GM19397 (cell line): ENCODE data around the gene ANKRD39.
A peak's percentile ranks its signal among the peaks of the same experiment; 100 is the strongest.
"Not testable (repeated sequence)": the region's sequence is repeated elsewhere in the genome, so short reads cannot be mapped to it uniquely, and the experiment has no call there.

Experiments used
- ATAC-seq: cut with Tn5 transposase; IDR thresholded peaks from one replicate; pipeline ENCODE4 v1.9.1; 2021; ENCODE audit warnings: mild to moderate bottlenecking, moderate library complexity; ENCODE audit not compliant: unreplicated experiment

The ANKRD39 gene

DNA sequence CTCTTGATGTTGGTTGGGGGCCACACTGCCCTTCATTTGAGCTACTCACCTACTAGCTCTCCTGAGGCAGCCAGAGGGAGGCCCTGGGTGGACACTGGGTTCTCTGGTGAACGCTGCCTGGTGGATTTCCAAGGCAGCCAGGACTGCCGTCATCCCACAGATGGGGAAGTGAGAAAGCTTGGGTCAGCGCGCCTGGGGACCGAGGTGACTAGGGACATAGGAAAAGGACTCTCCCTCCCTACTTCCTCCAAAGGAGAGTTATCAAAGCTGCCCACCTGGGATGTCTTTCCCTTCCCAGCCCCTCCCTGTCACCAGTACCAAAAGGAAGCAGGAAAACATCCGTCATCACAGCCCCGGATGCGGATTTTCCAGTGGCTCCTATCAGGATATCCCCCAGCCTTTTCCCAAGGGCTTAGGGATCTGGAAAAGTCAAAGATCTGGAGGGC is 15.9 kb upstream of the ANKRD39 start:
- ATAC-seq = no peak

DNA sequence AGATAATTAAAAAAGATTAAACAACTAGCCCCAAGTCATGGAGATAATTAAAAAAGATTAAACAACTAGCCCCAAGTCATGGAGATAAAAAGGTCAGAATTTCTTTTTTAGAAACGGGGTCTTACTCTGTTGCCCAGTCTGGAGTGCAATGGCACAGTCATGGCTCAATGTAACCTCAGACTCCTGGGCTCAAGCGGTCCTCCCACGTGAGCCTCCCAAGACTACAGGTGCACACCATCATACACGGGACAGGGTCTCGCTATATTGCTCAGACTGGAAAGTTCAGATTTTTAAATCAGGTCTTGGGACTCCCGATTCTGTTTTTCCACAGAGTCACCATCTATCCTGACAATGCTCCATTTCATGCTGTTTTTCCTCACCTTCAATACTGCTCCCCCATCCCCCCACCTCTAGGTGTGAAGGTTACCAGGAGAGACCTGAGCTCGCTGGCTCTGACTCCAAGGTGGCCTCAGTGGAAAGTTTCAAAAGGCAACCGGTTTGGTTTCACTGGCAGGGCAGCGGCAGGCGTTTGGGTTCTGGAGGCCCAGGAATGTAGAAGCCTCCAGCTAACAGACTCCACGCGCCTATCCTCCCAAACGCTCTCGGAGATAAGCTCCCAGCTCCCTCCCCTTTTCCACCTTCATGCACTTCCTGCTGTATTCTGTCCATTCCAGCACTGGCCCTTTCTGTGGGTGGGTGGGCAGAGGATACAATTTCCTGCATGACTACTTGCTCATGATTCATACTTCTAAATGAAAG is 15.0 kb upstream of the ANKRD39 start:
- ATAC-seq = no peak

DNA sequence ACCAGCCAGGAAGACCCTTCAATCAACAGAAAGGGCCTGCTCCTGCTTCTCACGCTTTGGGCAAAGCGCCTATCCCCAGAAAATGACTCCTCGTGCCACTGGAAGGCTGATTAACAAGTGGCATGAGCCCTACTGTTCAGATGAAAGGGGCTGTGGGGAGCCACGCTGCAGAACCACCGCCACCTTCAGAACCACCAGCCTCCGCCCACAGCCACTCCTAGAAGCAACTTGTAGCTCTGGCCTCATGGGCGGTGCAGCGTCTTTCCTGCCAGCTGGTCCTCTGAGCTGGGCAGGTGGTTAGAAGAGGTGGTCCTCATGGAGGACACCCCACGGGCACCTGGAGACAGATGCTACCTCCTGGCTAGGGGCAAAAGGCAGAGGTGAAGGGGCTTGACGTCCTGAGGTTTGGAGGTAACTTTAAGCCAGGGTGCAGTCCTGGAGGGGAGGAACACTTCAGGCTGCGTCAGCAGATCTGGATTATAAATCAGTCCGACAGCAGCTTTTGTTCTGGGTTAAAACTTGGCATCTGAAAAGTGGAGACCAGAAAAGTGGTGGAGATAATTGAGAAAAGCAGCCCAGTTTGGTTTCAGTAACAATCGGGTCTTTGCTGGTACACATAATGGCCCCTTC is 12.9 kb upstream of the ANKRD39 start:
- ATAC-seq = no peak

DNA sequence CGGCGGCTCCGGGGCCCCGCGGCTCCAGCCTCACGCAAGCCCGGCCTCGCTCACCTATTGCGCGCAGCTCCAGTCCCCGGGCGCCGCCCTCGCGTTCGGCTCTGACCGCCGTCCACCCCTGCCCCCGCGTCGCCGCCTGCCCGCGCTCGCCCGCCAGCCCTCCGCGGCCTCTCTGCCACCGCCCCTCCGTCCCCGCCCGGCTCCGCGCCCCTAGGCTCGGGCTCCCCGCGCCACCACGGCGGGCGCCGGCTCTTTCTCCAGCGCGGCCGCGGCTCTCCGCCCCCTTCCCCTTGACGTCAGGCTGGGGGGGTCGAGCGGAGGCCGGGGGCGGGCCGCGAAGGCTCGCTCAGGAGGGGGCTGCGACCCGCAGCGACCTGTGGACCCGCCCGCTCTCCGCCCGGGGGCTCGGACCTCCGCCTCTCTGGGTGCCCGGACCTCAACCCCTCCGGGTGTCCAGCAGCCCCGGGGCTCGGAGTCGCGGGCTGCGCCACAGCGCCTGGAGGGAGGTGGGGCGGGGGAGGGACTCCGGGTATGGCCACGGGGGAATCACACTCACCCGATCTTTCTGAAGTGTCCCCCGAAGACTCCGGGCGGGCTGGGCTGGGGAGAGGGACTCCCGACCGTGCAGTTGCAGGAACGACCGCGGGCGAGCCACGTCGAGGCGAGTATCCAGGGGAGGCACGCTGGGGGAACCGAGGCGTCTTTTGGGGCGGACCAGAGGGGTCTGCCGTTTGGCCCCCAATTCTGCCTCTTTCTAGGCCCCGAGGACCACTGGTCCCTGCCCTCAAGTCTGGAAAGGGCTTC is 12.2 kb upstream of the ANKRD39 start, which contains the start of gene SEMA4C:
SEMA4C (minus strand) TSS at position 259 of the 804 bp plus-strand sequence. CDS start 2,194 bp downstream, outside the sequence.
- peak; percentile 26 for ATAC-seq

DNA sequence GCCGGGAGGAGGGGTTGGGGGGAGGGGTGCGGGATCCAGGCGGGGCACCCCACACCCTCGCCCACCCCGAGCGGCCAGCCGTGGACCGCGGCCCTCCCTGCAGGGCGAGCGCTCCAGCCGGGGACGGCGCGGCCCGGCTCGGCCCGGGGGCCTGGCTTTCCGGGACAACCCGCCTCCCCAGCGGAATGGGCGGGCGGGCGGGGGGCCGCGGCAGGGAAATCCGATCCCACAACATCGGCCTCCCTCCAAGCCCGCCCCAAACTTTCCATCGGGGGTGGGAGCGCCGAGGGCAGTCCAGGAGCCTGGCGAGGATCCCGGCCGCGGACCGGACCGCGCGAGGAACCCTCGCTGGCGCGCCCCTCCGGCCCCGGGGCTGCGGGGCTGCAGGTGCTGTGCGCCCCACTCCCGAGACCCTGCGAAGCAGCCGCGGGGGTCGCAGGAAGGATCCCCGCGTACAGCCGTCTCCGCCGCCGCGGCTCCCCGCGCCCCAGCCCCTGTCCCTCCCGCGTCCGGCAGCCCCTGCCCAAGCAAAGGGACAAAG is 11.5 kb upstream of the ANKRD39 start:
- peak; percentile 16 for ATAC-seq

DNA sequence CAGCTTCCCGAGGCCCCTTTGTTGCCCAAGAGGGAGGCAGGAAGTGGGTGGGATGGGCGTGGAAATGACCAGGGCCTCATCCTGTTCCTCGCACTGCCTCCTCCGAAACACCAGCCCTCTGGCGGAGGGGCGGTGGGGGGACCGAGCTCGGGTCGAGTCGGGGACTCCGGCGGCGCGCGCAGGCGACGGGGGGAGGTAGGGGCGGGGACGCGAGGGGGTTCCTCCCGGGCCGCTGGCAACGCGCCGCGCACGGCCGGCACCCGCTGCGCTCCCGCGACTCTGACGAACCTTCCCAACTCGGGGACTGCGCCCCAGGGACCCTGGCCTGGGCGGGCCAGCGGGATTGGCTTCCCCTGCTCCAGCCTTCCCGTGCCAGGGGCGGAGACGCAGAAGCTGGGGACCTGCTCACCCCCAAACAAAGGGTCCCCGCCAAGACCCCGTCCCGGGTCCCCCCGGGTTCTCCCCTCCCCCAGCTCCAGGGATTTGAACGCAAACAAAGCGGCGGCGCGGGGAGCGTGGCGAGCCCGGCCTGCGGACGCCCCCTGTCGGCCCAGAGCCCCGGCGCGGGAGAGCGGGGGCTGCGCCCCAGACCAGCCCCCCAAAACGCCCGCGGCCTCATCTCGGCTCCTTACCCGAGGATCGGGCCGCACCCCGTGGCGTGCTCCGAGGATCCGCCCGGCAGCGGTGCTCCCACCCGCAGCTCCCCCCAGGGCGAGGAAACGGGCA is 10.9 kb upstream of the ANKRD39 start:
- peak; percentile 36 for ATAC-seq

DNA sequence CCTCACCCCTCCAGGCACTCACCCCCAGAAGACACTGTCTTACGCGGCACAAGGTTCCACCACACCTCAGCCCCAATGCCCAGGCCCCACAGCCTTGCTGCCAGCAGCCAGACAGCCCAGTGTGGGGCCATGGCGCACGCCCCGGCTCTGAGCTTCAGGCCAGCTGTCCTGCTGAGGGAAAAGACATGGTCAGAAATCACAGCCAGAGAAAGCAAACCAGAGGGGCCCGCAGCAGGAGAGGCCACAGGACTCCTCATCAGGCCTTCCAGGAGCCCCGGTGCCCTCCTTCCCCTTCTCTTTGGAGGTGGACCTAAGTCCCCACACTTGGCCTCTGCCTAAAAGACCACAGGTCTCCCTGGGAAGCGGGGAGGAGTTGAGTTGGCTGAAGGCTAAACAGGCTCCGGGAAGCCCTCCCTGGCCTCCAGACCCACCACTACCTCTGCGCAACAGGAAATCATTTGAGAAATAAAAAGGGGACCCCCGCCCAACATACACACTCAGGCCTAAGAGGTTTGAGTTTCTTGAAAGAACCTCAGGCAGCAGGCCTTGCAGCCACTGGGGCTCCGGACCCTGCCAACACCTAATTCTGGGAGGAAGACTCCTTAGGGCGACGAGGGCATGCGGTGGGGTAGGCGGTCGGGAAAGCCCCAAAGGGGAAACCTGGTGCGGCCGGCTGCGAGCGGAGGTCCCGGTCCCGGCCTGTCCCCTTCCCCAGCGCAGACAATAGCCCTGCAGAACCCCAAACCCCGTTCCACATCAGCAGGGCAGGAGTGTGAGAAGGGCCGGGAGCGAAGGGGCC is 10.1 kb upstream of the ANKRD39 start:
- no peak for ATAC-seq

DNA sequence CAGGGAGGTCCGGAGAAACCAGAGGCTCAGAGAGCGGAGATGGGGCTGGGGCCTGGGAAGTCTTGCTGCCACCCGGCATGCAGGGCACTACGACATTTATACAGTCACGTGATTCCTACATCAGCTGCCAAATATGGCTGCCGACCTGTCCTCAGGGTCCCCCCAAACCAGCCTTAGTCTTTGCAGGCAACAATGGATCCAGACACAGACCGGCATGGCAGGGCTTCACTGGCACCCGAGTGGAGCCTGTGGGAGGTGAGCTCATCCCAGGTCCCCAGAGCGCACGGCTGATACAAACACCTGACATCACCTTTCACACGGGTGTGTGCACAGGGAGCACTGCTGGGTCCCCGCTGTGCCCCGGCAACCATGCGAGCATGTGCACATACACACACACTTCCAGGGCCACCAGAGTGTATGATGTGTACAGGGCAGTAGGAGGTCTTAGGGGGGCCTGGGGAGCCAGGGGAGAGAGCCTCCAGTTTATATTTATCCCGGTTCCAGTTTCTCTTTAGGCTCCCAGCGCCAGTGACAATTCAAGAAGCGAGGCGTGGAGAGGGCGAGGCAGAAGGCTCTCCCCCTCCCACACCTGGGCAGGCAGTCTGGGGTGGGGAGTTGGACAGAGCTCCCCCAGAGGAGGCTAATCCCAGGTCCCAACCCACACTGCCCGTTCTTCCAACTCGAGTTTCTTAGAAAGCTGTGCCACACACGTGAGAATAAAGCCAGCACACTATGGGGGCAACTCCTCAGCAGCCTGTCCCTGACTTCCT is 9.4 kb upstream of the ANKRD39 start:
- ATAC-seq = no peak

DNA sequence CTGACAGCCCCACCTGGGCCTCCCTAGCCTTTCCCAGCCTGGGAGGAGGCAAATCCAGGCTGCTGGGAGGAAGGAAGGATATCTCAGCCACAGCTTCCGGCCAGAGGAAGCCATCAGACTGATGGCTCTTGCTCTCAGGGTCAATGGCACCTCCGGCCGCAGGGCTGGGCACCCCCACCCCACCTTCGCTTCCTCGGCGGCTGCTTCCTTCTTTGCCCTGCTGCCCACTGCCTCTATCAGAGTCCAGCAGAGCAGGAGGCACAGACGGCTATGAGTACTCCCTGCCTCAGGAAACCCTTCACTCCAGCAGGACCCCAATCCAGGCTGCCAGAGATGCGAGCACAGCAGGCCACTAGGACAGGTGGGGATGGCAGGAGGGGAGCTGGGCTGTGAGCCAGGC is 8.8 kb upstream of the ANKRD39 start:
- ATAC-seq = no peak

DNA sequence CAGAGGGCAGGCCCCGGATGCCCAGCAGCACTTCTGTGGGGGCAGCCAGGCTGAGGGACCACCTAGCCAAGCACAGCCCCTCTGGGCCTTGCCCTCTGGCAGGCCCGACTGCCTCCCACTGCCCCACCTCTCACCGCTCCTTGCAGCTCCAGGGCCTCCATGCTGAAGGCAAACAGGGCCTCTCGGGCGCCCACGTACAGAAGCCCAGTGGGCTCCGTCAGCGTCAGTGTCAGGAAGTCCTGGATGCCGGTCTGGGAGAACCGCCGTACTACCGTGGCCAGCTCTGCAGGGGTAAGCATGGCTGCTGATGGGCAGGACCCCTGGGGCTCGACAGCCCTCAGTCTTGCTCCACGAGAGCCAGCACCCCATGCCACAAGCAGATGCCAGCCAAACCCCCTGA is 8.3 kb upstream of the ANKRD39 start:
- ATAC-seq = no peak

DNA sequence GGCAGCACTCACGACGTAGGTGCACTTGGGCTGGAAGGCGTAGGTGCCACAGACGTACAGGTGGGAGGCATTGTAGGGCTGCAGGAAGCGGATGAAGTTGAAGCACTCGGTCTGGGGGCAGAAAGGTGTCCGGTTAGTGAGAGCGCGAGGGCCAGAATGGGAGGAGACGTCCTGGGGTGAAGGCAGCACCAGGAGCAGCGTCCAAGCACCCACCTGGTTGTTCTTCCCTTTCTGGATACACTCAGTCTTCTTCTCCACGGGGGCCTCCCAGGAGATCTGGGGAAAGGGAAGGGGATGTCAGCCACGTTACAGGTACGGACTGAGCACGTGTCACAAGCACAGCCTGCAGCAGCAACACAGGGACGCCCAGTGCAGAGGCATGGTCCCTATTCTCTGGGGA is 7.8 kb upstream of the ANKRD39 start:
- ATAC-seq = no peak

DNA sequence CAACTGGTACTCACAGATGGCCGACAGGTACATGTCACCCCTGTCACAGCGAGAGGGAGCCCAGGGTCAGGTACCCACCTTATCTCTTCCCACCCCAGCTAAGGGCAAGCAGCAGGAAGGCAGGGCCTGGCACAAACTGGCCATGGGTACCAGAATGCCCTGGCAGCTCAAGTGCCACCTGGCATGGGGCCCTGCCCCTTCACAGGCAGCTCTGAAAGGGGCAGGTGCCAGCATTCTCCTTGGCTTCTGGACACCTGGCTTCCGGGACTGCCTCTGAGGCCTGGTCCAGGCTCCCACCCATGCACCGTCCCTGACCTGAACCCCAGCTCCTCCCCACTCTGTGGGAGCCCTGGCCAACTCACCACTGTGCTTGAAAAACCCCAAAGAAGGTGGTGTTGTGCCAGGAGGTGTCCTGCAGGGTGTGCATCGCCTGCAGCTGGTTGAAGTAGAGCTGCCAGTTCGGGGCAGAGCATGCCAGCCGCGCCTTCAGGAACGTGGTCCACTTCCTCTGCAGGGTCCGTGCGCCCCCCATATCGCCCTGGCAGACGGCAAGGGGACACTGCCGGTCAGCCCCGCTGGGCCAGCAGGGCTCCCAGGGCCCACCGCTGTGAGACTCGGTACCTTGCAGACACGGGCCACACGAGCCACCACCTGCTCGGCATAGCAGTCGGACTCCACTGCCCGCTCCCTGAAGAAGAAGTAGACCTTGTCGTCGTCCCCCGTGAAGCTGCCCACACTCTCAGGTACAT is 6.7 kb upstream of the ANKRD39 start:
- no peak for ATAC-seq

DNA sequence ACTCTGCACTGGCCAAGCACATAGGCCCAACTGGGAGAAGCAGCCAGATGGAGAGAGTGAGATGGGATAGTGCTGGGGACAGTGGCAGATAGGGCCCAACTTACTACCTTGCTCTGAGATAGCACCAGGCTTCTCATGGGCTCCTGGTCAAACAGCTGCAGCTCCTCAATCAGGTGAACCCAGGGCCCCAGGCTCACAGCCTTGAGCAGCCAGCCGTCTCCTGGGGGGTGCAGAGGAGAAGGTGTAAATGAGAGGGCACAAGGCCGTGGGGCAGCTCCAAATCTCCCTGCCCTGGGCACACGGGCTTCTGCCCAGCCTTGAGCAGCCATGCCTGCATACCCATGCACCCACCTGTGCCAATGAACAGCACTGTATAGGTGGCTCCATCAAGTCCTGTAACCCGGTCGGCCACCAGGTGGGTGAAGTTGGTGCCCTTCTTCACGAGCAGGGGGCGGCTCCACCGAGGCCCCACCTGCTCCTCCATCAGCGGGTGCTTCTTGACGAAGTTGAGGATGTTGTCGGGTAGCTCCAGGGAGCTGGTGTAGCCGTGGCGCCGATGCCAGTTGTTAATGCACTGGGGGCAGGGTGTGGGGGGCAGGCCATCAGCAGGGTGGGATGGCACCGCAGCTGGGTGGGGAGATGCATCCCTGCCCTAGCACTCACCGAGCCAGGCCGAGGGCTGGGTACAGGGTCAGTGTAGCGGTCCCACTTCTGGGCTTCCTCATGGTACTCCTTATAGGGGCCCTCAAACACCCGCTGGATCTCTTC is 5.9 kb upstream of the ANKRD39 start:
- ATAC-seq = no peak

DNA sequence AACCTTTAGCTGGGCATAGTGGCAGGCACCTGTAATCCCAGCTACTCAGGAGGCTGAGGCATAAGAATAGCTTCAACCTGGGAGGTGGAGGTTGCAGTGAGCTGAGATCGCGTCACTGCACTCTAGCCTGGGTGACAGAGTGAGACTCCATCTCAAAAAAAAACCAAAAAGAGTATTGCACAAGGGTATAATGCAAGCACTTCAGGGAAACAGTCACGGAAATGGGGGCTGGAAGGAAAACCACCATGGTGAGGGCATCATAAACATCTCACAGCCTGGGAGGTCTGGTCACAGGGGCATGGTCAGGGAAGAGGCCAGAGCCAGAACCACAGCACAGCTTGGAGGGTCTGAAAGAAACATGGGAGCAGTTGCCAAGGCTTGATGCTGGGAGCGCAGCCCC is 5.2 kb upstream of the ANKRD39 start:
- ATAC-seq = not testable (repeated sequence)

DNA sequence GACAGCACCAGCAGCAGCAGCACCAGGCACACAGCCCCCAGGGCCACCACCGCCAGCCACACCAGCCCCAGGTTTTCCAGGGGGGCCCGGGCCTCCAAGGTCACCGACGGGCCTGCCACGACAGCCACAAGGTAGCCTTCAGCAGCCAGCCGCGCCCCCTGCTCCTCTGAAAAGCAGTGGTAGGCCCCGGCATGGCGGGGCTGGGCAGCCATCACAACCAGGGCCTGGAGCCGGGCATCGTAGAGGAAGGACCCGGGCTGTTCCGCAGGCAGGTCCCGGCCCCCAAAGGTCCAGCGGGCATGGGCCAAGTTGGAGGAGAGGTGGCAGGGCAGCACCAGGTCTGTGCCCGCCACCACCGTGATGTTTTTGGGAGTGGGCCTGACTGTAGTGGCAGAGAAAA is 3.3 kb upstream of the ANKRD39 start:
- ATAC-seq = no peak

DNA sequence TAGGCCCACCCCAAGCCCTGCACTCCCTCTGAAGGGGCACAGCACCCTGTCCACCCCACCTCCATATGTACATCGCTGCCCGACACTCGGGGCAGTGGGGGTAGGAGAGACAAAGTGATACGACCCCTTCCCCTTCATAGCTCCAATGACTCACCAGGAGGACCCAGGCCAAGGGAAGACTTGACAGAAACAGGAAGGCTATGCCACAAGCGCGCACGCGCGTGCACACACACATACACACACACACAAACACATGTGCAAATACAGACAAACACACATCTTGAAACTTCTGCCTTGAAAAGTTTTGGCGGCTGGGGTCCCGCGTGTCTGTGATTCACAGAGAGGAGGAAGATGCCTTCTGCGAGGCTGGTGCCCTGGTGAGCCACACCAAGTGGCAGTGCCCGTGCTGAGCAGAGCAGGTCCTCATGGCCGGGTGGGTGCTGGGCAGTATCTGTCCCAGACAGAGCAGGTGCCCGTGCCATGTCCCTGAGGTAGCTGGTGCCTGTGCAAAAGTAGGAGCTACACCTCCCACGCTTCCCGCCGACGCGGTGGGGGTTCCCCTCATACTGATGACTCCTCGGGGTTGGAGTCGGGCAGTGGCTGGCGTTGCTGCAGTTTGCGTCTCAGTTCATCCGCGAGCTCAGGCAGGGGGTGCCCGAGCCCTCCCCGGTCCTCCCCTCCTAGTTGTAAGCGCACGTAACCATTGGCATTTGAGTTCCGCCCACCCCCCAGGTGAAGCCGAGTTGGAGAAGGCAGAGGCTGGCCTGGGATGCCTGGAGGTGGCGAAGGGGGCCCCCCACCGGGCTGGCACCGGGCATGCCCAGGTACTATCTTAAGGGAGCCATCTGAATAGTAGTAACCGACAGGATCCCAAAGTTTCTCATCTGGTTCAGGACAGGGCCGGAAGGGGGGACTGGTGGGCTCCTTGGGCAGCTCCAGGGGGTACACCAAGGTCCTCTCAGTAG is 2.5 kb upstream of the ANKRD39 start:
- ATAC-seq = no peak

DNA sequence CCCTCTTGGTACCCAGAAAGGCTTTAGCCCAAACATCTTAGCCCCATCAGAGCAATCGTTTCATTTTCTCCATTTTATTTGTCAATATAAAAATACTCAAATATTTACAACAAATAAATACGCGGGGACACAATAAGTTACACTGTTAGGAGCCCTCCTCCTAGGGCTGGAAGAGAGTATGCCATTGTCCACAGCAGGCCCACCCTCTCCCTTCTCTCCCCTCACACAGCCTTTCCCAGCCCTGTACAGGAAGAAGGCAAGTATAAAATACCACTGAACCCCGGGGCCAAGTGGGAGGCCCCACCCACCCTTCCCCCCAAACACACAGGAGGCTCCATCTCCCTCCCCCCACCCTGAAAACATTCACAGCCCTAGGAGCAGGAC is 1.9 kb upstream of the ANKRD39 start:
- no peak for ATAC-seq
